ENCODE data around the gene SYMPK.
"Not testable (repeated sequence)": the region's sequence is repeated elsewhere in the genome, so short reads cannot be mapped to it uniquely, and the experiment has no call there.

Gene SYMPK

GRCh38 chr19:45876161-45876410, 13.1 kb upstream of the SYMPK start:
- H3K9me3 ChIP-seq (ENCODE audit: low read depth, low read length), result no peaks in the 10 kb centered on the region
- no peak overlapping the region for H3K4me3 ChIP-seq
- TF ChIP-seq POLR2AphosphoS5 (IDR thresholded peaks at IDR 0.05; ENCODE audit: borderline replicate concordance, low read depth, low read length) (no peak), FOXP2 (optimal IDR thresholded peaks at IDR 0.05; ENCODE audit: control extremely low read depth, extremely low read length, insufficient read depth) (no peak), EZH2 (IDR thresholded peaks at IDR 0.05) (no peak)
- no peaks in the 10 kb centered on the region for H3K36me3 ChIP-seq (ENCODE audit: insufficient read depth, low read length)
- no peak overlapping the region for H3K27ac ChIP-seq
- no peak for DNase-seq (ENCODE audit: low read depth, low spot score)
- no peak overlapping the region for H3K9ac ChIP-seq (ENCODE audit: insufficient read length)

- Histone ChIP-seq H3K4me3 (no peak overlapping the region), H3K27ac (no peak overlapping the region), H3K9me3 (ENCODE audit: low read depth, low read length) (no peaks in the 10 kb centered on the region), H3K9ac (ENCODE audit: insufficient read length) (no peak overlapping the region), H3K36me3 (ENCODE audit: insufficient read depth, low read length) (no peaks in the 10 kb centered on the region)
- DNase-seq (ENCODE audit: low read depth, low spot score), result no peak
- TF ChIP-seq POLR2AphosphoS5 (IDR thresholded peaks at IDR 0.05; ENCODE audit: borderline replicate concordance, low read depth, low read length), result no peak
- no peak for TF ChIP-seq EZH2 (IDR thresholded peaks at IDR 0.05)
- no peak for TF ChIP-seq FOXP2 (optimal IDR thresholded peaks at IDR 0.05; ENCODE audit: control extremely low read depth, extremely low read length, insufficient read depth)
These were observed 11.6 kb upstream of the SYMPK start for GRCh38 chr19:45874620-45874966.

GRCh38 chr19:45873219-45873772, 10.3 kb upstream of the SYMPK start:
- no peak overlapping the region for H3K27ac ChIP-seq
- TF ChIP-seq EZH2 (IDR thresholded peaks at IDR 0.05) (no peak), FOXP2 (optimal IDR thresholded peaks at IDR 0.05; ENCODE audit: control extremely low read depth, extremely low read length, insufficient read depth) (no peak), POLR2AphosphoS5 (IDR thresholded peaks at IDR 0.05; ENCODE audit: borderline replicate concordance, low read depth, low read length) (no peak)
- DNase-seq (ENCODE audit: low read depth, low spot score), result no peak
- H3K4me3 ChIP-seq, result no peak overlapping the region
- H3K36me3 ChIP-seq (ENCODE audit: insufficient read depth, low read length), result no peaks in the 10 kb centered on the region
- no peak overlapping the region for H3K9ac ChIP-seq (ENCODE audit: insufficient read length)
- H3K9me3 ChIP-seq (ENCODE audit: low read depth, low read length), result no peaks in the 10 kb centered on the region

- Histone ChIP-seq H3K9me3 (ENCODE audit: low read depth, low read length) (no peaks in the 10 kb centered on the region), H3K27ac (no peak overlapping the region), H3K9ac (ENCODE audit: insufficient read length) (no peak overlapping the region), H3K4me3 (no peak overlapping the region), H3K36me3 (ENCODE audit: insufficient read depth, low read length) (no peaks in the 10 kb centered on the region)
- TF ChIP-seq EZH2 (IDR thresholded peaks at IDR 0.05), result no peak
- TF ChIP-seq FOXP2 (optimal IDR thresholded peaks at IDR 0.05; ENCODE audit: control extremely low read depth, extremely low read length, insufficient read depth), result no peak
- TF ChIP-seq POLR2AphosphoS5 (IDR thresholded peaks at IDR 0.05; ENCODE audit: borderline replicate concordance, low read depth, low read length), result no peak
- DNase-seq (ENCODE audit: low read depth, low spot score), result no peak
These were observed 9.4 kb upstream of the SYMPK start for GRCh38 chr19:45872095-45872919.

GRCh38 chr19:45870798-45871197, 7.9 kb upstream of the SYMPK start:
- Histone ChIP-seq H3K36me3 (ENCODE audit: insufficient read depth, low read length) (no peaks in the 10 kb centered on the region), H3K9me3 (ENCODE audit: low read depth, low read length) (no peaks in the 10 kb centered on the region), H3K4me3 (no peak overlapping the region), H3K9ac (ENCODE audit: insufficient read length) (no peak overlapping the region), H3K27ac (no peak overlapping the region)
- DNase-seq (ENCODE audit: low read depth, low spot score), result no peak
- no peak for TF ChIP-seq FOXP2 (optimal IDR thresholded peaks at IDR 0.05; ENCODE audit: control extremely low read depth, extremely low read length, insufficient read depth)
- TF ChIP-seq EZH2 (IDR thresholded peaks at IDR 0.05), result no peak
- TF ChIP-seq POLR2AphosphoS5 (IDR thresholded peaks at IDR 0.05; ENCODE audit: borderline replicate concordance, low read depth, low read length), result no peak

- not testable (repeated sequence) for H3K9me3 ChIP-seq (ENCODE audit: low read depth, low read length); H3K9ac ChIP-seq (ENCODE audit: insufficient read length); DNase-seq (ENCODE audit: low read depth, low spot score); H3K27ac ChIP-seq; H3K36me3 ChIP-seq (ENCODE audit: insufficient read depth, low read length); H3K4me3 ChIP-seq
These were observed 4.3 kb upstream of the SYMPK start for GRCh38 chr19:45867241-45867640.

GRCh38 chr19:45866400-45867176, 3.6 kb upstream of the SYMPK start:
- no peak for DNase-seq (ENCODE audit: low read depth, low spot score)
- Histone ChIP-seq H3K9me3 (ENCODE audit: low read depth, low read length) (no peaks in the 10 kb centered on the region), H3K9ac (ENCODE audit: insufficient read length) (no peak overlapping the region), H3K36me3 (ENCODE audit: insufficient read depth, low read length) (no peaks in the 10 kb centered on the region), H3K27ac (no peak overlapping the region), H3K4me3 (no peak overlapping the region)
- no peak for TF ChIP-seq FOXP2 (optimal IDR thresholded peaks at IDR 0.05; ENCODE audit: control extremely low read depth, extremely low read length, insufficient read depth)
- no peak for TF ChIP-seq EZH2 (IDR thresholded peaks at IDR 0.05)
- no peak for TF ChIP-seq POLR2AphosphoS5 (IDR thresholded peaks at IDR 0.05; ENCODE audit: borderline replicate concordance, low read depth, low read length)

GRCh38 chr19:45865269-45865948, 2.5 kb upstream of the SYMPK start:
- H3K9ac ChIP-seq (ENCODE audit: insufficient read length), result no peak overlapping the region
- DNase-seq (ENCODE audit: low read depth, low spot score), result no peak

More at GRCh38 chr19:45865269-45865948, 2.5 kb upstream of the SYMPK start:
- H3K4me3 ChIP-seq, result no peak overlapping the region
- no peak overlapping the region for H3K27ac ChIP-seq
- H3K36me3 ChIP-seq (ENCODE audit: insufficient read depth, low read length), result peaks cover 4% of the 10 kb centered on the region; the same call in 1 of the 2 replicates
- TF ChIP-seq POLR2AphosphoS5 (IDR thresholded peaks at IDR 0.05; ENCODE audit: borderline replicate concordance, low read depth, low read length) (no peak), FOXP2 (optimal IDR thresholded peaks at IDR 0.05; ENCODE audit: control extremely low read depth, extremely low read length, insufficient read depth) (no peak), EZH2 (IDR thresholded peaks at IDR 0.05) (no peak)
- no peaks in the 10 kb centered on the region for H3K9me3 ChIP-seq (ENCODE audit: low read depth, low read length)

All from SK-N-MC (cell line).